ENCODE results near the gene LHB. TPM values are rescaled to one million over a fixed set of nuclear protein-coding genes. Genes with fewer than 3 reads are reported as not detected.

Gene LHB
- total RNA-seq, 2 experiments from 2014 or later = 1.1 TPM; not detected in 1

DNA sequence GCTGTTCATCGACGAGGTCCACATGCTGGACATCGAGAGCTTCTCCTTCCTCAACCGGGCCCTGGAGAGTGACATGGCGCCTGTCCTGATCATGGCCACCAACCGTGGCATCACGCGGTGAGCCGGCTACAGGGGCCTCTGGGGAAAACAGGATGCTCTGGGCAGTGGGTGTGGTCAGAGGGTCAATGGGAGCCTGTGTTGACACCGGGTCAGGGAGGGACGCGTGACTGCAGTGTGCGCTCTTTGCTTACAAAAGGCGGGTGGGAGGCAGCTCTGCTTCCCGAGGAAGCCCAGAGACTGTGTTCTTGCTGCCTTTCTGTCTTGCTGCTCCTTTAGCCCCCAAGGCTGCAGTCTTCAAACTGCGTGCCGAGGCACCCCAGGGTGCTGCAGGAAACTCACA, 5.7 kb downstream of the LHB start:
- no peak overlapping the region for H2AFZ ChIP-seq (ENCODE audit: low read length)
- TF ChIP-seq EZH2phosphoT487 (IDR thresholded peaks at IDR 0.05; ENCODE audit: borderline replicate concordance, low read depth, low read length) (no peak), CTCF (conservative IDR thresholded peaks at IDR 0.05; ENCODE audit: low read length) (no peak)
- H4K20me1 ChIP-seq (ENCODE audit: insufficient read depth, low read length) = no peaks in the 10 kb centered on the region
- no peaks in the 10 kb centered on the region for H3K79me2 ChIP-seq (ENCODE audit: insufficient read depth, low read depth, low read length)
- H3K4me2 ChIP-seq (ENCODE audit: low read length) = no peak overlapping the region
- DNase-seq (ENCODE audit: low spot score) = no peak
- intact Hi-C loops (cut with micrococcal nuclease; ENCODE audit: unreplicated experiment) = no loop called here
- H3K36me3 ChIP-seq (ENCODE audit: insufficient read depth, low read length) = peaks cover 82% of the 10 kb centered on the region
- H3K27ac ChIP-seq (ENCODE audit: low read depth, low read length, poor library complexity, severe bottlenecking) = no peak overlapping the region
- H3K4me1 ChIP-seq (ENCODE audit: insufficient read depth, low read length, poor library complexity, severe bottlenecking) = no peaks in the 10 kb centered on the region
- CTCF ChIA-PET (ENCODE audit: unreplicated experiment) = no interaction called here
- POLR2A ChIA-PET = no interaction called here
- H3K9me2 ChIP-seq (ENCODE audit: insufficient read depth, low read length) = no peaks in the 10 kb centered on the region
- no peaks in the 10 kb centered on the region for H3K9me3 ChIP-seq (ENCODE audit: low read length)
- BruUV-seq (replicated peaks) = no TSS peak
- no peak overlapping the region for H3K4me3 ChIP-seq (ENCODE audit: low read depth, low read length, poor library complexity, severe bottlenecking)

DNA sequence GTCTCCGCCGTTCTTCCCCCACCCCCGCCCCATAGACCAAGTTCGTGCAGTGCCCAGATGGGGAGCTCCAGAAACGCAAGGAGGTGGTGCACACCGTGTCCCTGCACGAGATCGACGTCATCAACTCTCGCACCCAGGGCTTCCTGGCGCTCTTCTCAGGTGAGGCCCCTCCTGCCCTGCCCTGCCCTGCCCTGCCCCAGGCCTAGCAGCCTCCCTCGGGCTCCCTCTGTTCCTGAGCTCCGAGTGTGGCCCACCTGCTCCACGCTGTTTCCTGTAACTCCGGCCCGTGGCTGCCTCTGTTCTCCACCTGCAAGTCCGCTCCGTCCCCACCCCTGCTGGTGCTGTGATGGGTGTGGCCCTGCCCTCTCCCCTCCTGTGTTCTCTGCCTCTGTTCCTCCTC, 6.4 kb downstream of the LHB start:
- CTCF ChIA-PET (ENCODE audit: unreplicated experiment) = no interaction called here
- peaks cover 82% of the 10 kb centered on the region for H3K36me3 ChIP-seq (ENCODE audit: insufficient read depth, low read length)
- intact Hi-C loops (cut with micrococcal nuclease; ENCODE audit: unreplicated experiment) = no loop called here

More for the DNA sequence above, 6.4 kb downstream of the LHB start:
- no peak for DNase-seq (ENCODE audit: low spot score)
- no peak overlapping the region for H3K4me3 ChIP-seq (ENCODE audit: low read depth, low read length, poor library complexity, severe bottlenecking)
- H3K4me2 ChIP-seq (ENCODE audit: low read length) = no peak overlapping the region
- no peak overlapping the region for H3K27ac ChIP-seq (ENCODE audit: low read depth, low read length, poor library complexity, severe bottlenecking)
- POLR2A ChIA-PET = interaction anchor here (0.6 kb wide), 1 partner anchor 50 kb away, joined by 3 read pairs; no protein-coding TSS in a partner anchor
- no TSS peak for BruUV-seq (replicated peaks)
- H4K20me1 ChIP-seq (ENCODE audit: insufficient read depth, low read length) = no peaks in the 10 kb centered on the region
- H3K4me1 ChIP-seq (ENCODE audit: insufficient read depth, low read length, poor library complexity, severe bottlenecking) = no peaks in the 10 kb centered on the region
- H3K79me2 ChIP-seq (ENCODE audit: insufficient read depth, low read depth, low read length) = no peaks in the 10 kb centered on the region
- H2AFZ ChIP-seq (ENCODE audit: low read length) = no peak overlapping the region
- TF ChIP-seq CTCF (conservative IDR thresholded peaks at IDR 0.05; ENCODE audit: low read length) (no peak), EZH2phosphoT487 (IDR thresholded peaks at IDR 0.05; ENCODE audit: borderline replicate concordance, low read depth, low read length) (no peak)
- H3K9me2 ChIP-seq (ENCODE audit: insufficient read depth, low read length) = no peaks in the 10 kb centered on the region
- no peaks in the 10 kb centered on the region for H3K9me3 ChIP-seq (ENCODE audit: low read length)
